GM23248 (cell line): ENCODE measurements around the gene DCLRE1B.

Source experiments
- EZH2 ChIP-seq: fragments of 200-600 bp; sonication (generic); IDR thresholded peaks from 2 replicates; pipeline ENCODE4 v1.6.1; 2018; ENCODE audit warnings: antibody characterized with exemption, mild to moderate bottlenecking; ENCODE audit not compliant: insufficient read depth, poor library complexity, severe bottlenecking
- EZH2phosphoT487 ChIP-seq: fragments of 200-600 bp; sonication (generic); IDR thresholded peaks from 2 replicates; pipeline ENCODE4 v1.6.1; 2018; ENCODE audit warnings: antibody characterized with exemption, moderate library complexity, mild to moderate bottlenecking, low read depth; ENCODE audit not compliant: insufficient read depth

DNA sequence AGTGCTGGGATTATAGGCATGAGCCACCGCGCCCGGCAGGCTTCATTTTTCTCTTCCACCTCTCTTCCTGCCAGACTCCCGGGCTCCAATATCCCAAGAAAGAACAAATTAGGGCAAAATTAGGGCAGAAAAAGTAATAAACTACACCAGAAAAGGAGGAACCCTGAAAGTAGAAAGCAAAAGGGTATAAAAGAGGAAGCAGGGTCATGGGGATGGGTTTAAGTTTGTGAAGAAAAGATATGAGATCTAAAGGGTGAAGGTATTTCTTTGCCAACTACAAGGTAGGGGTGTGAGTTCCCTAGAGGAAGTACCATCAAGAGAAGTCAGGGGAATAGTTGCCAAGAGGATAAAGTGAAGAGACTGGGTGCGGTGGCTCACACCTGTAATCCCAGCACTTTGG lies 43.5 kb upstream of the DCLRE1B start:
- no peak for TF ChIP-seq EZH2phosphoT487
- no peak for TF ChIP-seq EZH2
